ENCODE data around the gene TOX2. TPM values are rescaled to one million over a fixed set of nuclear protein-coding genes. Genes with fewer than 3 reads are reported as not detected.

The TOX2 gene
- total RNA-seq, 1 experiment from 2014 or later: 117 TPM

DNA sequence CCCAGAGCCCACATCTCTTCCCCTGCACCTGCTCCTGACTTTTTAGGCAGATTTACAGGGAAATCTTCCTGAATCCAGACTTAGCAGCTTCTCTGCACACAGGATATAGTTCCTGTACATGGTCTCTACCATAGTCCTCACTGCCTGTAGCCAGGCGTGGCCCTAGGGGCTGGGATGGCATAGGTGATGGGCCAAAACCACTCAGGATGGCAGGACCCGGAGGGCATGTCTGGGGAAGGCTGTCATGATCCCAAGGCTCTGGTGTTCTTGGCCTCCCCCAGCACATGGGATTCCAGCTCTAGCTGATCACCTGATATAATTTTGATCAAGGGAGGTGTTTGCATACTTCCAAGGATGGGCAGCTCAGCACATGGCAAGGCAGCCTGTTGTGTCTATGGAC is 58.0 kb downstream of the TOX2 start:
- TF ChIP-seq EZH2 (IDR thresholded peaks at IDR 0.05; ENCODE audit: borderline replicate concordance, low read depth, low read length, poor library complexity, severe bottlenecking): no peak
- TF ChIP-seq, protein P1, sequence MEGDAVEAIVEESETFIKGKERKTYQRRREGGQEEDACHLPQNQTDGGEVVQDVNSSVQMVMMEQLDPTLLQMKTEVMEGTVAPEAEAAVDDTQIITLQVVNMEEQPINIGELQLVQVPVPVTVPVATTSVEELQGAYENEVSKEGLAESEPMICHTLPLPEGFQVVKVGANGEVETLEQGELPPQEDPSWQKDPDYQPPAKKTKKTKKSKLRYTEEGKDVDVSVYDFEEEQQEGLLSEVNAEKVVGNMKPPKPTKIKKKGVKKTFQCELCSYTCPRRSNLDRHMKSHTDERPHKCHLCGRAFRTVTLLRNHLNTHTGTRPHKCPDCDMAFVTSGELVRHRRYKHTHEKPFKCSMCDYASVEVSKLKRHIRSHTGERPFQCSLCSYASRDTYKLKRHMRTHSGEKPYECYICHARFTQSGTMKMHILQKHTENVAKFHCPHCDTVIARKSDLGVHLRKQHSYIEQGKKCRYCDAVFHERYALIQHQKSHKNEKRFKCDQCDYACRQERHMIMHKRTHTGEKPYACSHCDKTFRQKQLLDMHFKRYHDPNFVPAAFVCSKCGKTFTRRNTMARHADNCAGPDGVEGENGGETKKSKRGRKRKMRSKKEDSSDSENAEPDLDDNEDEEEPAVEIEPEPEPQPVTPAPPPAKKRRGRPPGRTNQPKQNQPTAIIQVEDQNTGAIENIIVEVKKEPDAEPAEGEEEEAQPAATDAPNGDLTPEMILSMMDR (conservative IDR thresholded peaks at IDR 0.05; ENCODE audit: low read depth, low read length): no peak
- CTCF ChIA-PET: no interaction called here

GRCh38 chr20:43973231-43973630 is 58.6 kb downstream of the TOX2 start:
- no peak for DNase-seq (ENCODE audit: low spot score)
- Histone ChIP-seq H3K4me3 (ENCODE audit: low read depth, low read length, poor library complexity, severe bottlenecking) (no peak overlapping the region), H3K27me3 (replicated peaks; ENCODE audit: insufficient read depth, low read depth, low read length, poor library complexity) (no peaks in the 10 kb centered on the region), H3K27ac (ENCODE audit: low read depth, low read length, poor library complexity, severe bottlenecking) (no peak overlapping the region), H3K36me3 (ENCODE audit: insufficient read depth, low read length, poor library complexity, severe bottlenecking) (peaks cover 15% of the 10 kb centered on the region), H3K4me1 (ENCODE audit: insufficient read depth, low read length, poor library complexity, severe bottlenecking) (peaks cover 27% of the 10 kb centered on the region), H3K9me3 (ENCODE audit: low read depth, low read length, poor library complexity, severe bottlenecking) (no peaks in the 10 kb centered on the region)
- no peak for TF ChIP-seq EZH2 (IDR thresholded peaks at IDR 0.05; ENCODE audit: borderline replicate concordance, low read depth, low read length, poor library complexity, severe bottlenecking)
- TF ChIP-seq, protein P1 (conservative IDR thresholded peaks at IDR 0.05; ENCODE audit: low read depth, low read length): no peak
- BruUV-seq (replicated peaks): no TSS peak
- intact Hi-C loops (cut with micrococcal nuclease; ENCODE audit: unreplicated experiment): no loop called here
- ChIA-PET CTCF (no interaction called here), POLR2A (ENCODE audit: low non-redundant PET) (no interaction called here)

More for the DNA sequence above, 58.0 kb downstream of the TOX2 start:
- no peak overlapping the region for H3K27ac ChIP-seq (ENCODE audit: low read depth, low read length, poor library complexity, severe bottlenecking)
- peaks cover 21% of the 10 kb centered on the region for H3K4me1 ChIP-seq (ENCODE audit: insufficient read depth, low read length, poor library complexity, severe bottlenecking)
- H3K9me3 ChIP-seq (ENCODE audit: low read depth, low read length, poor library complexity, severe bottlenecking): no peaks in the 10 kb centered on the region
- intact Hi-C loops (cut with micrococcal nuclease; ENCODE audit: unreplicated experiment): no loop called here
- no peaks in the 10 kb centered on the region for H3K27me3 ChIP-seq (replicated peaks; ENCODE audit: insufficient read depth, low read depth, low read length, poor library complexity)
- DNase-seq (ENCODE audit: low spot score): no peak
- H3K36me3 ChIP-seq (ENCODE audit: insufficient read depth, low read length, poor library complexity, severe bottlenecking): peaks cover 15% of the 10 kb centered on the region
- POLR2A ChIA-PET (ENCODE audit: low non-redundant PET): no interaction called here
- BruUV-seq (replicated peaks): no TSS peak
- H3K4me3 ChIP-seq (ENCODE audit: low read depth, low read length, poor library complexity, severe bottlenecking): no peak overlapping the region

DNA sequence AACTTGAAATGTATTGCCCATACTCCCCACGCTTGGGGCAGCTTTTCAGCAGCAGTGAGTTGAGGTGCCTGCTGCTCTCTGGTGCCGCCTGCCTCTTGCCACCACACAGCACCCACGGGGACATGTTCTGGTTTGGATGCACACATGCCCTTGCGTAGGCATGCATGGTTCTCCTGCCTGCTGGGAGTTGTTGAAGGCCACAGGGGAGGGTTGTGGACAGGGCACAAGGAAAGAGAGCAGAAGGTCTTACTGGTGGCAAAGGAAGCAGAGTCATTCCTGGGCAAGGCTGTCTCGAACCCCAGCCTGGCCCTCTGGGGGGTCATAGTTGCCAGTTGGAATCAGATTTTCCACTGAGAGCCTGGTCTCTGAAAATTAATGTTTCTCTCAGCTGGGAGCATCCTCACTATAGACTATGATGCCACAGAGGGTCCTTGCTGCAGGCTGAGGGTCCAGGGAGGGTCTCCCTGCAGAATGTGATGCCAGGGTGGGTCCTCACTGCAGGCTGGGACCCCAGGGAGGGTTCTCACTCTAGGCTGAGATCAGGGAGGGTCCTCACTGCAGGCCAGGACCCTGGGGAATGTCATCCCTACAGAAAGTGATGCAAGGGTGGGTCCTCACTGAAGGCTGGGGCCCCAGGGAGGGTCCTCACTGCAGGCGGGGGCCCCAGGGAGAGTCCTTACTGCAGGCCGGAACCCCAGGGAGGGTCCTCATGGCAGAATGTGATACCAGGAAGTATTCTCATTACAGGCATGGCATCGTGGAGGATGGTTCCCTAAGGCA is 59.2 kb downstream of the TOX2 start:
- ChIA-PET CTCF (no interaction called here), POLR2A (ENCODE audit: low non-redundant PET) (no interaction called here)
- Histone ChIP-seq H3K27me3 (replicated peaks; ENCODE audit: insufficient read depth, low read depth, low read length, poor library complexity) (no peaks in the 10 kb centered on the region), H3K4me1 (ENCODE audit: insufficient read depth, low read length, poor library complexity, severe bottlenecking) (peaks cover 28% of the 10 kb centered on the region), H3K36me3 (ENCODE audit: insufficient read depth, low read length, poor library complexity, severe bottlenecking) (peaks cover 15% of the 10 kb centered on the region), H3K4me3 (ENCODE audit: low read depth, low read length, poor library complexity, severe bottlenecking) (no peak overlapping the region), H3K9me3 (ENCODE audit: low read depth, low read length, poor library complexity, severe bottlenecking) (no peaks in the 10 kb centered on the region), H3K27ac (ENCODE audit: low read depth, low read length, poor library complexity, severe bottlenecking) (no peak overlapping the region)
- no TSS peak for BruUV-seq (replicated peaks)
- intact Hi-C loops (cut with micrococcal nuclease; ENCODE audit: unreplicated experiment): no loop called here
- no peak for DNase-seq (ENCODE audit: low spot score)
- TF ChIP-seq, protein P1 (conservative IDR thresholded peaks at IDR 0.05; ENCODE audit: low read depth, low read length): no peak
- no peak for TF ChIP-seq EZH2 (IDR thresholded peaks at IDR 0.05; ENCODE audit: borderline replicate concordance, low read depth, low read length, poor library complexity, severe bottlenecking)

Data from A673 (cell line).